HG03039 (cell line): ENCODE results near the gene SPON1.
"Not testable (repeated sequence)": the region's sequence is repeated elsewhere in the genome, so short reads cannot be mapped to it uniquely, and the experiment has no call there.

ENCODE experiments used
- ATAC-seq: cut with Tn5 transposase; IDR thresholded peaks from one replicate; pipeline ENCODE4 v1.9.1; 2021; ENCODE audit warnings: mild to moderate bottlenecking, moderate library complexity; ENCODE audit not compliant: unreplicated experiment

The SPON1 gene

GRCh38 chr11:14075118-14076078 is 112.9 kb downstream of the SPON1 start:
- ATAC-seq = no peak

DNA sequence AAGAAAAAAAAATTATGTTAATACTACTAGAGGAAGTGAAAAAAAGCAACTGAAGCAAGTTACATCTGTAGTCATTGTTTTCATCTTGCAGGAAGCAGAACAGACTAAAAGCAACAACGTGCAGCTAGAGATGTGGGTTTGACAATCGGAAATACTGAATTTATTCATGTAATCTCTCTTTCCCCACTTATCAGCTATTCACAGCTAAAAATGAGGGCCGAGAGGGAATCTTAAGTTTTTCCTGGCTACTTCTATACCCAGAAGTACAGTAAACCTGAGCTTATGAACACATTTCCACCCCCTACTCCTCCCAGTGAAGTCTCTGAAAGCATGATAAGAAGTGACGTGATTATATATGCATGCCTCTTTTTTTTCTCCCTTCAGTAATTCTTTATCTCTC is 116.5 kb downstream of the SPON1 start:
- ATAC-seq = no peak

GRCh38 chr11:14079797-14080196 is 117.3 kb downstream of the SPON1 start:
- no peak for ATAC-seq

DNA sequence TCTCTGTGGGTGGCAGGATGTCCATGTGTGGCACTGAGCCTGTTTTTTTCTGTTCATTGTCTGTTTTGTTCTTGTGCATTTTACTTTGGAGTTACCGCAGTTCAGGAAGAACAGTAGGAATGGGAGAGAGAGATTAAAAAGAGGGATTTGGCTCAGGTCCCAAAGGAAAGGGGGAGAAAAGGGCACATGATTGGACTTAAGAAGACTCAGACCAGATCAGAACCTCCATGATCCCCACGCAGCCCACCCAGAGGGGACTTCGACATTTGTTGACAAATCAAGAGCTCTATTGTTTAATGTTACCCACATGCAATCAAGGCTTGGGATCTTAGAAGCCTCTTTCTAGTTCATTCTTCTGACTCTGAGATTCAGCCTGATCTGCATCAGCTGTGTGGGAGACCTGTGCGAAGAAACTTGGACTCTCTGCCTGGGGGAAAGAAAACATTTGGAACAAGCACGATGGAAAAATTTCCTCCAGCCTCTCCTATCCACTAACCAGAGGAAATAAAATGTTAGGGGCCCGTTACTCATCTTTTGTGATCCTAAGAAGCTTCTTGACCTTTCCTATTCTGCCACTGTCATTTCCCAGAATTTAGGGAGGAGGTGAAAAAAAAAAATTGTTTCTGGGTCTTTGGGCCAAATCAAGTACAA is 119.2 kb downstream of the SPON1 start:
- ATAC-seq = no peak

DNA sequence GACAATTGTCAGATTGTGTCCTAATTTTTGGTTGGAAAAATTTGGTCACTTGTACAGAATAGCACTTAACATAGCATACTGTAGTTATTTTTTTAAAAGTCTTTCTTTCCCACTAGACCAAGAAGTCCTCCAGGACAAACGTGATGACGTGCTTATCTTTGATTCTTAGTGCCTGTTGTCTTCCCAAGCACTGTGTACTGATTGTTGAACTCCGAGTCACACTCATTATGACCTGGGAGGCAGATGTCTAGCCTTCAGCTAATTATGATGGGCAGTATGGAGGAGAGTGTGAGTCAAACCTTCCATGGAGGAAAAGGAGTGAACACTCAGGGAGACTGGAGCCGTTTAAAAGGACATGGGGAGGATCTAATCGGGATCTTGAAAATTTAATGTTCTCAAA is 119.8 kb downstream of the SPON1 start:
- no peak for ATAC-seq

DNA sequence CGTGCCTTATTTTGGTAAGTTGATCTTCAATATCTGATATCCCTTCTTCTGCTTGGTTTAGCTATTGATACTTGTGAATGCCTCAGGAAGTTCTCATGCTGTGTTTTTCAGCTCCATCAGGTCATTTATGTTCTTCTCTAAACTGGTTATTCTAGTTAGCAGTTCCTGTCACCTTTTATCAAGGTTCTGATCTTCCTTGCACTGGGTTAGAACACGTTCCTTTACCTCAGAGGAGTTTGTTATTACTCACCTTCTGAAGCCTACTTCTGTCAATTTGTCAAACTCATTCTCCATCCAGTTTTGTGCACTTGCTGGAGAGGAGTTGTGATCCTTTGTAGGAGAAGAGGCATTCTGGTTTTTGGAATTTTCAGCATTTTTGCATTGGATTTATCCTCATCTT is 126.3 kb downstream of the SPON1 start:
- ATAC-seq = not testable (repeated sequence)

- no peak for ATAC-seq
These were observed 127.4 kb downstream of the SPON1 start for GRCh38 chr11:14089690-14090462.

DNA sequence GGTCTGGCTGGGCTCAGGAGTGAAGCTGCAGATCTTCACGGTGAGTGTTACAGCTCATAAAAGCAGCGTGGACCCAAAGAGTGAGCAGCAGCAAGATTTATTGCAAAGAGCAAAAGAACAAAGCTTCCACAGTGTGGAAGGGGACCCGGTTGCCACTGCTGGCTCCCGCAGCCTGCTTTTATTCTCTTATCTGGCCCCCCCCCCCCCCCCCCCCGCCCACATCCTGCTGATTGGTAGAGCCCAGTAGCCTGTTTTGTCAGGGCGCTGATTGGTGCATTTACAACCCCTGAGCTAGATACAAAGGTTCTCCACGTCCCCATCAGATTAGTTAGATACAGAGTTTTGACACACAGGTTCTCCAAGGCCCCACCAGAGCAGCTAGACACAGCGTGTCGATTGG is 128.1 kb downstream of the SPON1 start:
- ATAC-seq = not testable (repeated sequence)

GRCh38 chr11:14093065-14093464 is 130.5 kb downstream of the SPON1 start:
- no peak for ATAC-seq

DNA sequence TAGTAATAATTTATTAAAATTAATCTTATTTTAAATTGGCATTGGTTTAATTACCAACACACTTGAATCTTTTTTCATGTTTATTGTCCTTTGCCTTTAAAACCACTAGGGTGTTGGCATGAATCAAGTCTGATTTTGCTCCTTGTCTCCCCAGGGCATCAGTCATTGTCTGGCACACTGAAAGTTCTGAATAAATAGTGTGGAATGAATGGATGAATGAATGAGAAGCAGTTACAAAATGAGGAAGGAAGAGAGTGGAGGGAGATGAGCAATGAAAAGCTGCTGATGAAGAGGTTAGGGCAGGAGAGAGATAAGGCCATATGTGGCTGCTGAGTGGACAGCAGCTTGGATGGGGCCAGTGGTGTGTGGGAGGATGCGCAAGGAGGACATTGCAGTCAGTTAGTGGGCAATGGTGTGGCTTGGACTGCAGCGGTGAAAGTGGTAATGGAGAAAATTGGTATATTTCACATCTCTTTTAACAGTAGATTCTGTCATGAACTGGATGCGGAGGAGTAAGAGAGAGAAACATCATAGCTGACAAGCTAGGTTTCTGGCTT is 132.0 kb downstream of the SPON1 start:
- ATAC-seq = no peak

DNA sequence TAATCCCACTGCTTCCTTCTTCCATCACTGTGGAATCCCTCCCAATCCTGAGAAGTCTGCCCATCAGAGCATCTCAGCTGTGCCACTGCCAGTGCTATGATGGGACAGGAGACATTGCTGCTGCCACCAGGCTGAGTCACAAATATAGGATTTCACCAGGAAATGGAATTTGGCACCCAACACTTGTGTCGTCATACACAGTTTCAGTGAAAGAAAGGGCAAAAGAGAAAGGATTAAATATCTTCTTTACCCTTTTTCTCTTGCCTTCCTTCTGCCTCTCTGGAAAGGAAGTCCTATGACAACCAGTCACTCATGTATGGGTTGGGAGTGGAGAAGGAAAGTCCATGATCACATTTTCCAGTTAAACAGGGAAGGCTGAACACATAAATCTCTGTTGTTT is 133.4 kb downstream of the SPON1 start:
- ATAC-seq = no peak

- ATAC-seq = no peak
These were observed 134.1 kb downstream of the SPON1 start for GRCh38 chr11:14096606-14097005.

DNA sequence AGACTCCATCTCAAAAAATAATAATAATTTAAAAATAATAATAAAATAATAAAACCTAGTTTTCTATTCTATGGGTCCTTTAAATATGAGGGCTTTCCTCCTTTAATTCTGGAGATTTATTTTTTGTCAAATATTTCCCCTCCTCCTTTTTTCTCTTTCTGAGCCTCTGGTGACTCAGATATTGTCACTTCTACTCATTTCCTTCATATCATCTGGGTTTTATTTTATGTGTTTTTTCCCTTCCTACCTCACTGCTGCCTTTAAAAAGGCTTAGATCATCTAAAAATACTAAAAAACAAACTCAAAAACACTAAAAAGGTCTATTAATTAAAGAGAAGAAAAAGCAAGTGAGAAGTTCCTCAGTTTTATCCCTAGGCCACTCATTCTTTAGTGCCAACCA is 138.9 kb downstream of the SPON1 start:
- no peak for ATAC-seq

DNA sequence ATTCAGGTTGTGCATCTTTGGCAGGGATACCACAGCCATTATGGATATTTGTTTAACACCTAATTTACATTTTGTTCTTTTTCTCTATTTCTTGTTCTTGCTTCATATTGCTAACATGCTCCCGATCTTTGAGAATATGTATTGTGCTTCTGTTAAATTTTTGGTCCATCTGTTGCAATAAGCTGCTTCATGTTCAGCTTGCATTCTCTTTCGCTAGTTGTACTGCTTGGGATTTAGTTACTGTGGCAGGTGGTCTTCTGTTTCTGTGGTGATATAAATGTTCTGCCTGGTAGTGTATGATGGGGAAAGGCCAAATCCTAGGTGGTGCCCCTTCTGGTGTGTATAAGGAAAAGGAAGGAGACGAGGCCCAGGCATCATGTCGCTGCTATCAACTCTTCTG is 140.2 kb downstream of the SPON1 start:
- ATAC-seq = no peak

DNA sequence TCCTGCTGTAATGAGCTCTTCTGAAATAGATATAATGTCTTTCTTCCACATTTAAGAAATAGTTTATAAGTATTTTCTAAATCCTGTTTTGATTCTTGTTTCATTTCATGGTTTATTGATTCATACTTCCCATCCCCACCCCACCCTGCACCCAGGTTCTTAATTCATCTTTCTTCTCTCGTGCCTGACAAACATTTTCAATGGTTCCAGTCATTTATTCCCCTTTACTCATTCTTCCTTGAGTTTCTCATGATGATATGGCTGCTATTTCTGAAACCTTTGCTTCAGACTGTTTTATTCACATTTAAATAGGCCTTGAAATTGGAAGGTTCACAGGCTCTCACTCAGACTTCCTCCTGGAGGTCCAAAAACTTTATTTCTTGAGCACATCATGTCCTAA is 142.9 kb downstream of the SPON1 start:
- no peak for ATAC-seq

GRCh38 chr11:14106303-14107049 is 144.0 kb downstream of the SPON1 start:
- no peak for ATAC-seq

GRCh38 chr11:14107050-14107430 is 144.5 kb downstream of the SPON1 start:
- ATAC-seq = no peak

GRCh38 chr11:14109742-14110141 is 147.2 kb downstream of the SPON1 start:
- ATAC-seq = no peak

DNA sequence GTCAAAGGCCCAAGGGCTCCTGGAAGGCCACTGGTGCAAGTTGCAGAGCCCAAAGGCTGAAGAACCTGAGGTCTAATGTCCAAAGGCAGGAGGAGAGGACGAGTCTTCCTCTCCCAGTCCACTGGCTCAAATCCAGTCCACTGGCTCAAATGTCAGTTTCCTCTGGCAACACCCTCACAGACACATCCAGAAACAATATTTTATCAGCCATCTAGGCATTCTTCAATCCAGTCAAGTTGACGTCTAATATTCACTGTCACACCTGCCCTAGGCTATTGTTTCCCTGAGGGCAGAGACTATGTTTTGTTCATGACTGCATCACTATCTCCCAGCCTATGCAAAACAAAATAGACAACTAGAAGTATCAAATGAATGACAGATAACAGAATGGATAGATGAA is 148.1 kb downstream of the SPON1 start:
- no peak for ATAC-seq

GRCh38 chr11:14111496-14111895 is 149.0 kb downstream of the SPON1 start:
- no peak for ATAC-seq

- ATAC-seq = no peak
These were observed 150.2 kb downstream of the SPON1 start for GRCh38 chr11:14112721-14113120.
